HEK293 (cell line): ENCODE results near the gene POFUT2.

ENCODE experiments used
- CTCF ChIP-seq: fragments of 450-650 bp; formaldehyde crosslinking; IDR thresholded peaks from 2 replicates; pipeline ENCODE4 v1.5.1; 2016; ENCODE audit warnings: missing biosample characterization, missing genetic modification characterization
- KLF16 ChIP-seq: fragments of 450-650 bp; formaldehyde crosslinking; IDR thresholded peaks from 2 replicates; pipeline ENCODE4 v1.5.1; 2017; ENCODE audit warnings: missing biosample characterization, missing genetic modification characterization
- SCRT1 ChIP-seq: fragments of 450-650 bp; formaldehyde crosslinking; IDR thresholded peaks from 2 replicates; pipeline ENCODE4 v1.5.1; 2016; ENCODE audit warnings: missing biosample characterization, missing genetic modification characterization, borderline replicate concordance
- TCF7L2 ChIP-seq: IDR thresholded peaks from 2 replicates; pipeline ENCODE4 v1.6.1; 2011; ENCODE audit warnings: low read depth, mild to moderate bottlenecking, inconsistent platforms, low read length, moderate library complexity, borderline replicate concordance
- ZNF549 ChIP-seq: fragments of 450-650 bp; IDR thresholded peaks from 2 replicates; pipeline ENCODE4 v1.5.1; 2018; ENCODE audit warnings: missing biosample characterization, missing genetic modification characterization, mild to moderate bottlenecking, inconsistent platforms, moderate library complexity
- ZNF596 ChIP-seq: fragments of 450-650 bp; IDR thresholded peaks from 2 replicates; pipeline ENCODE4 v1.5.0; 2018; ENCODE audit warnings: missing biosample characterization, mild to moderate bottlenecking, missing genetic modification characterization, moderate library complexity
- TF ChIP-seq, protein P1 (sequence below): fragments of 450-650 bp; formaldehyde crosslinking; IDR thresholded peaks from 2 replicates; pipeline ENCODE4 v1.5.1; 2016; ENCODE audit warnings: missing biosample characterization, missing genetic modification characterization

- TF ChIP-seq KLF16 (tag by site-specific recombination) (no peak), ZNF596 (tag by site-specific recombination) (no peak), CTCF (no peak), SCRT1 (no peak), TCF7L2 (no peak), ZNF549 (tag by site-specific recombination) (no peak)
- TF ChIP-seq, protein P1, sequence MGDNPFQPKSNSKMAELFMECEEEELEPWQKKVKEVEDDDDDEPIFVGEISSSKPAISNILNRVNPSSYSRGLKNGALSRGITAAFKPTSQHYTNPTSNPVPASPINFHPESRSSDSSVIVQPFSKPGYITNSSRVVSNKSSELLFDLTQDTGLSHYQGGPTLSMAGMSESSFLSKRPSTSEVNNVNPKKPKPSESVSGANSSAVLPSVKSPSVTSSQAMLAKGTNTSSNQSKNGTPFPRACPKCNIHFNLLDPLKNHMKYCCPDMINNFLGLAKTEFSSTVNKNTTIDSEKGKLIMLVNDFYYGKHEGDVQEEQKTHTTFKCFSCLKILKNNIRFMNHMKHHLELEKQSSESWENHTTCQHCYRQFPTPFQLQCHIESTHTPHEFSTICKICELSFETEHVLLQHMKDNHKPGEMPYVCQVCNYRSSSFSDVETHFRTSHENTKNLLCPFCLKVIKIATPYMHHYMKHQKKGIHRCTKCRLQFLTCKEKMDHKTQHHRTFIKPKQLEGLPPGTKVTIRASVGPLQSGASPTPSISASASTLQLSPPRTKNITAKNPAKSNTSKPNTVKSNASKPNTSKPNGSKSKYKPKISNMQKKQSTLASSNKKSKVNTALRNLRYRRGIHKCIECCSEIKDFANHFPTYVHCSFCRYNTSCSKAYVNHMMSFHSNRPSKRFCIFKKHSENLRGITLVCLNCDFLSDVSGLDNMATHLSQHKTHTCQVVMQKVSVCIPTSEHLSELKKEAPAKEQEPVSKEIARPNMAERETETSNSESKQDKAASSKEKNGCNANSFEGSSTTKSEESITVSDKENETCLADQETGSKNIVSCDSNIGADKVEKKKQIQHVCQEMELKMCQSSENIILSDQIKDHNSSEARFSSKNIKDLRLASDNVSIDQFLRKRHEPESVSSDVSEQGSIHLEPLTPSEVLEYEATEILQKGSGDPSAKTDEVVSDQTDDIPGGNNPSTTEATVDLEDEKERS (tag by site-specific recombination) = no peak
Measured at GRCh38 chr21:45220714-45221490, 66.8 kb downstream of the POFUT2 start.
